Gastroesophageal sphincter (tissue), 3 donors: ENCODE measurements around the gene PLA2G4D.

Experiments
- POLR2A ChIP-seq, 2 donors: fragments of 450-650 bp; IDR thresholded peaks; one replicate each; pipeline ENCODE4 v1.6.1; 2017; ENCODE audit warnings: antibody characterized with exemption in 2 of 2, mild to moderate bottlenecking in 2 of 2, moderate library complexity in 1 of 2
- POLR2AphosphoS5 ChIP-seq: sonication (generic); formaldehyde crosslinking; IDR thresholded peaks from one replicate; pipeline ENCODE4 v1.6.1; 2017; ENCODE audit warnings: antibody characterized with exemption
- TF ChIP-seq, protein P1 (sequence below), 4 experiments: fragments of 200-600 bp in 2 of 4; fragments of 450-650 bp in 2 of 4; sonication (generic) in 1 of 4; IDR thresholded peaks; one replicate each; pipeline ENCODE4 v1.5.1; 2017 to 2019; ENCODE audit warnings: antibody characterized with exemption in 4 of 4, mild to moderate bottlenecking in 2 of 4, moderate library complexity in 2 of 4

- TF ChIP-seq, protein P1, sequence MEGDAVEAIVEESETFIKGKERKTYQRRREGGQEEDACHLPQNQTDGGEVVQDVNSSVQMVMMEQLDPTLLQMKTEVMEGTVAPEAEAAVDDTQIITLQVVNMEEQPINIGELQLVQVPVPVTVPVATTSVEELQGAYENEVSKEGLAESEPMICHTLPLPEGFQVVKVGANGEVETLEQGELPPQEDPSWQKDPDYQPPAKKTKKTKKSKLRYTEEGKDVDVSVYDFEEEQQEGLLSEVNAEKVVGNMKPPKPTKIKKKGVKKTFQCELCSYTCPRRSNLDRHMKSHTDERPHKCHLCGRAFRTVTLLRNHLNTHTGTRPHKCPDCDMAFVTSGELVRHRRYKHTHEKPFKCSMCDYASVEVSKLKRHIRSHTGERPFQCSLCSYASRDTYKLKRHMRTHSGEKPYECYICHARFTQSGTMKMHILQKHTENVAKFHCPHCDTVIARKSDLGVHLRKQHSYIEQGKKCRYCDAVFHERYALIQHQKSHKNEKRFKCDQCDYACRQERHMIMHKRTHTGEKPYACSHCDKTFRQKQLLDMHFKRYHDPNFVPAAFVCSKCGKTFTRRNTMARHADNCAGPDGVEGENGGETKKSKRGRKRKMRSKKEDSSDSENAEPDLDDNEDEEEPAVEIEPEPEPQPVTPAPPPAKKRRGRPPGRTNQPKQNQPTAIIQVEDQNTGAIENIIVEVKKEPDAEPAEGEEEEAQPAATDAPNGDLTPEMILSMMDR (IDR thresholded peaks at IDR 0.05), result no peak
- TF ChIP-seq POLR2A (IDR thresholded peaks at IDR 0.05) (no peak), POLR2AphosphoS5 (no peak)
These were observed 45.2 kb upstream of the PLA2G4D start for GRCh38 chr15:42139596-42139995.
